D721Med (cell line): ENCODE data around the gene DAPK1.

Experiments used
- DNase-seq: peaks from one replicate; pipeline ENCODE4 v3.0.0; 2011; ENCODE audit warnings: low spot score; ENCODE audit not compliant: insufficient read length
- FAIRE-seq: peaks from 2 replicates; lab custom pipeline; 2011; peaks lifted over from hg19 to GRCh38; lab: Jason Lieb, UNC
- CTCF ChIP-seq: IDR thresholded peaks from 2 replicates; pipeline ENCODE4 v1.5.1; 2012; ENCODE audit warnings: mild to moderate bottlenecking, control low read depth; ENCODE audit not compliant: insufficient read depth; ENCODE audit errors: missing control alignments

The DAPK1 gene

GRCh38 chr9:87579781-87580541, 82.3 kb downstream of the DAPK1 start:
- TF ChIP-seq CTCF: no peak
- FAIRE-seq: no peak
- no peak for DNase-seq

- TF ChIP-seq CTCF: no peak
- FAIRE-seq (no peak), DNase-seq (no peak)
Observed at GRCh38 chr9:87580941-87581438, 83.3 kb downstream of the DAPK1 start.

- FAIRE-seq: no peak
- TF ChIP-seq CTCF: no peak
- DNase-seq: no peak
Observed at GRCh38 chr9:87581513-87581912, 83.8 kb downstream of the DAPK1 start.

- DNase-seq: no peak
- no peak for TF ChIP-seq CTCF
- FAIRE-seq: no peak
Observed at GRCh38 chr9:87581949-87582637, 84.4 kb downstream of the DAPK1 start.

- no peak for TF ChIP-seq CTCF
- DNase-seq (no peak), FAIRE-seq (no peak)
Observed at GRCh38 chr9:87584326-87584725, 86.7 kb downstream of the DAPK1 start.

- DNase-seq (no peak), FAIRE-seq (no peak)
- TF ChIP-seq CTCF: no peak
Observed at GRCh38 chr9:87585123-87585855, 87.6 kb downstream of the DAPK1 start.
